PC-9 (cell line): Measurements from ENCODE around the gene LIMS1. TPM values are rescaled to one million over a fixed set of nuclear protein-coding genes. Genes with fewer than 3 reads are reported as not detected.

Experiments
- BruUV-seq: library from RNA; stranded (reverse); fragments of 400-500 nt; replicated peaks from 2 replicates; lab custom pipeline; 2021; lab: Mats Ljungman, UMichigan
- CTCF ChIA-PET: fragments of 300-600 bp; sonication (Branson Sonifier 250); formaldehyde crosslinking; loops from one replicate; lab custom pipeline; 2022; ENCODE audit warnings: antibody characterized with exemption; lab: Charles Lee
- POLR2A ChIA-PET: fragments of 300-600 bp; sonication (Branson Sonifier 250); formaldehyde crosslinking; loops from one replicate; lab custom pipeline; 2022; ENCODE audit warnings: antibody characterized with exemption; ENCODE audit not compliant: unreplicated experiment; lab: Charles Lee
- DNase-seq, 2 experiments: peaks; one replicate each; pipeline versions ENCODE4 v3.0.0 to v3.0.0-alpha.2; 2015 to 2022; ENCODE audit warnings: mixed read lengths in 1 of 2
- H2AFZ ChIP-seq: fragments of 200-600 bp; sonication (generic); 2 replicates; pipeline ENCODE4 v1.8.1; 2017; ENCODE audit warnings: antibody characterized with exemption
- H3F3A ChIP-seq: fragments of 200-600 bp; sonication (generic); 2 replicates; pipeline ENCODE4 v1.8.1; 2017; ENCODE audit warnings: antibody characterized with exemption, mild to moderate bottlenecking, low read depth; ENCODE audit not compliant: insufficient read depth
- H3K27ac ChIP-seq: fragments of 200-600 bp; sonication (generic); 2 replicates; pipeline ENCODE4 v1.6.1; 2016; ENCODE audit warnings: mixed run types
- H3K27me3 ChIP-seq: fragments of 200-600 bp; sonication (generic); 2 replicates; pipeline ENCODE4 v1.6.1; 2016; ENCODE audit warnings: low read depth, mixed run types; ENCODE audit not compliant: insufficient read depth
- H3K36me3 ChIP-seq: fragments of 200-600 bp; sonication (generic); 2 replicates; pipeline ENCODE4 v1.6.1; 2016; ENCODE audit warnings: low read depth, mixed run types
- H3K4me1 ChIP-seq: fragments of 200-600 bp; sonication (generic); replicated peaks from 2 replicates; pipeline ENCODE4 v1.6.1; 2016; ENCODE audit warnings: mixed run types; ENCODE audit not compliant: insufficient read depth
- H3K4me2 ChIP-seq: fragments of 200-600 bp; sonication (generic); 2 replicates; pipeline ENCODE4 v1.6.1; 2017; ENCODE audit warnings: mixed run types
- H3K4me3 ChIP-seq: fragments of 200-600 bp; sonication (generic); 2 replicates; pipeline ENCODE4 v1.6.1; 2016; ENCODE audit warnings: mixed run types
- H3K79me2 ChIP-seq: fragments of 200-600 bp; sonication (generic); 2 replicates; pipeline ENCODE4 v1.6.1; 2017; ENCODE audit warnings: low read depth, mixed run types
- H3K9me2 ChIP-seq: fragments of 200-600 bp; sonication (generic); 2 replicates; pipeline ENCODE4 v1.8.1; 2017; ENCODE audit warnings: mild to moderate bottlenecking; ENCODE audit not compliant: insufficient read depth
- H3K9me3 ChIP-seq: fragments of 200-600 bp; sonication (generic); 2 replicates; pipeline ENCODE4 v1.8.1; 2016; ENCODE audit warnings: low read depth; ENCODE audit not compliant: insufficient read depth
- H4K20me1 ChIP-seq: fragments of 200-600 bp; sonication (generic); 2 replicates; pipeline ENCODE4 v1.8.1; 2017; ENCODE audit not compliant: insufficient read depth
- EZH2 ChIP-seq: fragments of 200-600 bp; sonication (generic); IDR thresholded peaks from 2 replicates; pipeline ENCODE4 v1.8.0; 2017; ENCODE audit warnings: antibody characterized with exemption, low read depth
- intact Hi-C: fragments of 100-400 bp; cut with micrococcal nuclease; formaldehyde crosslinking; loops from one replicate; pipeline ENCODE4 v1.10.0; 2022; ENCODE audit not compliant: unreplicated experiment
- total RNA-seq: library from RNA; stranded (reverse); gene quantifications from 2 replicates; pipeline ENCODE4 v1.2.3, GENCODE V29; 2021
- TF ChIP-seq, protein P1 (sequence below): fragments of 200-600 bp; sonication (generic); conservative IDR thresholded peaks from 2 replicates; pipeline ENCODE4 v1.6.1; 2017; ENCODE audit warnings: mixed run types, antibody characterized with exemption, mild to moderate bottlenecking, moderate library complexity

Gene LIMS1
- total RNA-seq, 1 experiment from 2014 or later: 61.6 TPM

DNA sequence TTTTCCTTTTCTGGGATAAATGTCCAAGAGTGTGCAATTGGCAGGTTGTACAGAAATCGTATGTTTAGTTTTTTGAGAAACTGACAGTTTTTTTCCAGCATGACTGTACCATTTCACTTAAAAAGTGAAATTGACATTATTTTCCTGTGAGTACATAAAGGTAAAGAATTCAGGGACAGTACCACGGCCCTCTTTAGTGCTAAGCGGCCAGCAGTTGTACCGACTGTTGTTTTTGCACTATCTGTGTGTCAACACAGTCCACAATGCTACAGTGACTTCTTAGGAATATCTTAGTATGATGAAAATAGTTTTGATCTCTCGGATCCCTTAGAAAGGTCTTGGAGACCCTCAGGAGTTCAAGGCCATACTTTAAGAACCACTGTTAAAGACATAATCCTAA, 2.6 kb downstream of the LIMS1 start:
- H3K4me3 ChIP-seq: no peak overlapping the region; the same call in 1 of the 2 replicates
- peaks cover 15% of the 10 kb centered on the region for H3K4me1 ChIP-seq
- no peaks in the 10 kb centered on the region for H3K27me3 ChIP-seq
- ChIA-PET CTCF (no interaction called here), POLR2A (no interaction called here)
- no peak overlapping the region for H3K27ac ChIP-seq
- intact Hi-C loops: no loop called here
- TF ChIP-seq EZH2: no peak
- TF ChIP-seq, protein P1, sequence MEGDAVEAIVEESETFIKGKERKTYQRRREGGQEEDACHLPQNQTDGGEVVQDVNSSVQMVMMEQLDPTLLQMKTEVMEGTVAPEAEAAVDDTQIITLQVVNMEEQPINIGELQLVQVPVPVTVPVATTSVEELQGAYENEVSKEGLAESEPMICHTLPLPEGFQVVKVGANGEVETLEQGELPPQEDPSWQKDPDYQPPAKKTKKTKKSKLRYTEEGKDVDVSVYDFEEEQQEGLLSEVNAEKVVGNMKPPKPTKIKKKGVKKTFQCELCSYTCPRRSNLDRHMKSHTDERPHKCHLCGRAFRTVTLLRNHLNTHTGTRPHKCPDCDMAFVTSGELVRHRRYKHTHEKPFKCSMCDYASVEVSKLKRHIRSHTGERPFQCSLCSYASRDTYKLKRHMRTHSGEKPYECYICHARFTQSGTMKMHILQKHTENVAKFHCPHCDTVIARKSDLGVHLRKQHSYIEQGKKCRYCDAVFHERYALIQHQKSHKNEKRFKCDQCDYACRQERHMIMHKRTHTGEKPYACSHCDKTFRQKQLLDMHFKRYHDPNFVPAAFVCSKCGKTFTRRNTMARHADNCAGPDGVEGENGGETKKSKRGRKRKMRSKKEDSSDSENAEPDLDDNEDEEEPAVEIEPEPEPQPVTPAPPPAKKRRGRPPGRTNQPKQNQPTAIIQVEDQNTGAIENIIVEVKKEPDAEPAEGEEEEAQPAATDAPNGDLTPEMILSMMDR: no peak
- no peaks in the 10 kb centered on the region for H3K9me2 ChIP-seq
- H3K36me3 ChIP-seq: no peaks in the 10 kb centered on the region
- peak overlapping the region; percentile 93 for H3K4me2 ChIP-seq
- peaks cover 56% of the 10 kb centered on the region for H3K79me2 ChIP-seq
- H2AFZ ChIP-seq: no peak overlapping the region
- no TSS peak for BruUV-seq
- H3K9me3 ChIP-seq: no peaks in the 10 kb centered on the region
- DNase-seq: no peak
- peaks cover 20% of the 10 kb centered on the region; the same call in 1 of the 2 replicates for H3F3A ChIP-seq
- H4K20me1 ChIP-seq: peaks cover 3% of the 10 kb centered on the region; the same call in 1 of the 2 replicates

DNA sequence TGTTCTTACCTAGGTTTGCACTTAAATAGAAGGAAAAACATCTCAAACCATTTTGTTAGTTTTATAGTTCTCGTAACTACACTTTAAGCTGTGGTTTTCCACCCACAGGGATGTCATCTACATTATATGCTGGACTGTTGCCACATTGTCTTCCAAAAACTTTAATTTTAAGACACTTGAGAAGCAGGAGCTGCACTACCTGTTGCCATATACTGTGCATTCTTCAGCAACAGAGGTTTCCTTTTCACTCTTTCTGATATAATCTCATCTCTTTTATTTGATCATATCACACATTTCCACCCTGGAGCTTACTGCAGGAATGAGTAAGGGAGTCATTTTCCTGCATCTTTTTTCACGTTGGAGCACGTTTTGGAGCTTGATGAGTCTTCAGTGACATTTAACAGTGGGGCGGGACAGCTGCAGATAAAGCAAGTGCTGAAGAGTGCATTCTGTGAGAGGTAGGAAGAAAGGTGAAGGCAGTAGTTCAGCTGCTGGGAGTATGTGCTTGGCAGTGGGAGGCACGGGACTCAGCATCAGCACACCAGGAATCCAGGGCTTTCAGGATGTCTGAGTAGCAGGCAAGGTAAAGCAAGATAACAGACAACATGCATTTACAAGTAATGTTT, 3.8 kb downstream of the LIMS1 start:
- H4K20me1 ChIP-seq: peaks cover 3% of the 10 kb centered on the region; the same call in 1 of the 2 replicates
- TF ChIP-seq EZH2: no peak
- TF ChIP-seq, protein P1: no peak
- peaks cover 15% of the 10 kb centered on the region for H3K4me1 ChIP-seq
- H3K36me3 ChIP-seq: no peaks in the 10 kb centered on the region
- H3K27me3 ChIP-seq: no peaks in the 10 kb centered on the region
- H3K4me2 ChIP-seq: no peak overlapping the region
- intact Hi-C loops: no loop called here
- ChIA-PET CTCF (no interaction called here), POLR2A (interaction anchor here (0.6 kb wide), 1 partner anchor 30 kb away, joined by 13 read pairs; no protein-coding TSS in a partner anchor)
- H3K79me2 ChIP-seq: peaks cover 58% of the 10 kb centered on the region
- H3F3A ChIP-seq: peaks cover 13% of the 10 kb centered on the region; the same call in 1 of the 2 replicates
- H2AFZ ChIP-seq: no peak overlapping the region
- H3K9me3 ChIP-seq: no peaks in the 10 kb centered on the region
- no peak for DNase-seq
- no peaks in the 10 kb centered on the region for H3K9me2 ChIP-seq
- BruUV-seq: no TSS peak
- H3K4me3 ChIP-seq: no peak overlapping the region
- no peak overlapping the region for H3K27ac ChIP-seq

DNA sequence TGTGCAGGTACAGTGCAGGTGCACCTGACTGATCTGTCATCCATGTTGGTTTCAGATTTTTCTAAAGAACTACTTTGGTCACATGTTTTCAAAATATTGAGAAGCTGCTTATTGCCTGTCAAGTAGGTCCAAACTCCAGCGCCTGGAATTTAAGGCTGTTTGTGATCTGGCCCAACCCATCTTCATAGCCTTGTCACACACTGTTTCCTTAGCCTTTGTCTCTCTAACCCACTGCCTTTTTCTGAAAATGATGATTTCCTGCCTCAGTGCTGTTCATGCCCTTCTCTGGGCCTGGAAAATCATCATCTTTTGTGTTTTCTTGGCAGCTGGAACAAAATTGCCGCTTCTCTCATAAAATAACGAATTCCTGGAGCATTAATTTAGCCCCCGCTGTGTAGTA, 7.2 kb downstream of the LIMS1 start:
- no peak overlapping the region for H3K27ac ChIP-seq
- no peaks in the 10 kb centered on the region for H3K9me3 ChIP-seq
- H3K36me3 ChIP-seq: no peaks in the 10 kb centered on the region
- no peak overlapping the region for H3K4me2 ChIP-seq
- no peak overlapping the region for H2AFZ ChIP-seq
- no peaks in the 10 kb centered on the region for H3F3A ChIP-seq
- no peaks in the 10 kb centered on the region for H3K27me3 ChIP-seq
- peaks cover 4% of the 10 kb centered on the region for H3K4me1 ChIP-seq
- H3K4me3 ChIP-seq: no peak overlapping the region
- H3K79me2 ChIP-seq: peaks cover 50% of the 10 kb centered on the region
- H4K20me1 ChIP-seq: no peaks in the 10 kb centered on the region
- no TSS peak for BruUV-seq
- POLR2A ChIA-PET: no interaction called here
- DNase-seq: no peak
- H3K9me2 ChIP-seq: no peaks in the 10 kb centered on the region
- CTCF ChIA-PET: no interaction called here
- TF ChIP-seq, protein P1: no peak
- TF ChIP-seq EZH2: no peak
- intact Hi-C loops: loop anchor here (5.0 kb wide), 1 partner anchor 36 kb away; no protein-coding TSS in a partner anchor
